BLaER1 (cell line): Measurements from ENCODE around the gene TULP3.

Experiments
- H3K27ac ChIP-seq: shearing (Covaris generic); formaldehyde crosslinking; 2 replicates; pipeline ENCODE4 v1.8.1; 2022
- H3K27me3 ChIP-seq: shearing (Covaris generic); formaldehyde crosslinking; 2 replicates; pipeline ENCODE4 v1.8.1; 2022
- H3K36me3 ChIP-seq: shearing (Covaris generic); formaldehyde crosslinking; 2 replicates; pipeline ENCODE4 v1.8.1; 2022
- H3K4me1 ChIP-seq: shearing (Covaris generic); formaldehyde crosslinking; 2 replicates; pipeline ENCODE4 v1.8.1; 2022
- H3K4me2 ChIP-seq: shearing (Covaris generic); formaldehyde crosslinking; 2 replicates; pipeline ENCODE4 v1.8.1; 2022
- H3K4me3 ChIP-seq: shearing (Covaris generic); formaldehyde crosslinking; 2 replicates; pipeline ENCODE4 v1.8.1; 2022
- H3K9ac ChIP-seq: shearing (Covaris generic); formaldehyde crosslinking; 2 replicates; pipeline ENCODE4 v1.8.1; 2022
- H3K9me3 ChIP-seq: shearing (Covaris generic); formaldehyde crosslinking; 2 replicates; pipeline ENCODE4 v1.8.1; 2022
- H4K20me1 ChIP-seq: shearing (Covaris generic); formaldehyde crosslinking; 2 replicates; pipeline ENCODE4 v1.8.1; 2022
- Cebpa-rat ChIP-seq: shearing (Covaris generic); IDR thresholded peaks from 2 replicates; pipeline ENCODE4 v1.8.1; 2022

TULP3 gene

DNA sequence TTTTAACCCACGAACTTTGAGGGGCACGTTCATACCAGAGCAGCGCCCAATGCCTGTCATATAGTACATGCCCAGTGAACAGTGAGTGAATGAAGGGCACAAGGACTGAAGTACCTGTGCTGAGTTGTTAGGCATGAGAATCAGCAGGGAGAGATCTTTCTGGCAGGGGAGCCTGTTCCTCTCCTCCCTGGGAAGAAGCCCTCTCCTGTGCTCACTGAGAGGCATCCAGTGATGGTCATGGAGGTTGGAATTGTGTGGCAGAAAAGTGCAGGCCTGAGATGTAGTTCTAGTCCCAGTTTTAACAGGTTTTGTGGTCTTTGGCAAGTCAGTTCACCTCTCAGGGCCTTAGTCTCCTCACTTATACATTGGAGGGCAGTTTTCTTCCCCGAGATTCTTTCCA, 89.1 kb downstream of the TULP3 start:
- Histone ChIP-seq H3K9ac (no peak overlapping the region), H3K36me3 (peaks cover 57% of the 10 kb centered on the region), H3K4me3 (no peak overlapping the region), H3K27me3 (no peaks in the 10 kb centered on the region), H4K20me1 (peaks cover 57% of the 10 kb centered on the region), H3K4me1 (peaks cover 15% of the 10 kb centered on the region), H3K27ac (no peak overlapping the region), H3K4me2 (no peak overlapping the region), H3K9me3 (no peaks in the 10 kb centered on the region)
- no peak for TF ChIP-seq Cebpa-rat

DNA sequence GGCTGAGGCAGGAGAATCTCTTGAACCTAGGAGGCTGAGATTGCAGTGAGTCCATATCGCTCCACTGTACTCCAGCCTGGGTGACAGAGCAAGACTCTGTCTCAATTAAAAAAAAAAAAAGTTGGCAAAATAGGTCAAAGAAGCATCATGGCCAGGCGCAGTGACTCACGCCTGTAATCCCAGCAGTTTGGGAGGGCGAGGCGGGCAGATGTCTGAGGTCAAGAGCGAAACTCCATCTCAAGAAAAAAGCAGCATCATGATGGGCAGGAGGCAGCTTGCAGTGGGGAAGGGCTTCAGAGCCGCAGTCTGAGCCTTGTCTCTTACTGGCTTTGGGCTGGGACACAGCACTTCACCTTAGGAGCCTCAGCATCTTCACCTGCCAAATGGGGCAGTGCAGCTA, 89.9 kb downstream of the TULP3 start:
- Histone ChIP-seq H3K4me2 (no peak overlapping the region), H4K20me1 (peaks cover 57% of the 10 kb centered on the region), H3K36me3 (peaks cover 59% of the 10 kb centered on the region), H3K4me3 (no peak overlapping the region), H3K9me3 (0 out of 2 replicates have a peak, but pooled peaks cover 3% of the 10 kb centered on the region), H3K9ac (no peak overlapping the region), H3K4me1 (peaks cover 15% of the 10 kb centered on the region), H3K27ac (no peak overlapping the region), H3K27me3 (no peaks in the 10 kb centered on the region)
- TF ChIP-seq Cebpa-rat = no peak

DNA sequence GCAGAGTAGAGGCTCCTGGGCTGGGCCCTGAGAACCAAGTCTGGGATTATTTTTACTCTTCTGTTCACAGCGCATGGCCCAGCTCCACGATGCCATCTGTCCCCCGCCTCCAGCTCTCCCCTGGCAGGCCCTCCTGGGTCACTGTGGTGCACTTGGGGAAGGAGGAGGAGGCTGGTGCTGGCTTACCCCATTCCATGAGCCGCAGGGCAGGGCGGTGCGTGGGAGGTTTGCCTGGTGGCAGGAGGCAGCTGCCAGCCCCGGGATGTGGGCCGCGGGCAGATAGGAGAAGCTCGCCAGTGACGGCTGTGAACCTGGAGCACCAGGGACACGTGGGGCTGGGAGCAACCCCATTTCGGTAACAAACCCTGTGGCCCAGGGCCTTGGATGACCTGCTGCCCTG, 91.7 kb downstream of the TULP3 start:
- TF ChIP-seq Cebpa-rat = no peak
- Histone ChIP-seq H3K27ac (no peak overlapping the region), H3K4me3 (no peak overlapping the region), H3K4me1 (peaks cover 15% of the 10 kb centered on the region), H4K20me1 (peaks cover 46% of the 10 kb centered on the region), H3K27me3 (no peaks in the 10 kb centered on the region), H3K36me3 (peaks cover 74% of the 10 kb centered on the region), H3K9ac (no peak overlapping the region), H3K4me2 (no peak overlapping the region), H3K9me3 (peaks cover 20% of the 10 kb centered on the region)

DNA sequence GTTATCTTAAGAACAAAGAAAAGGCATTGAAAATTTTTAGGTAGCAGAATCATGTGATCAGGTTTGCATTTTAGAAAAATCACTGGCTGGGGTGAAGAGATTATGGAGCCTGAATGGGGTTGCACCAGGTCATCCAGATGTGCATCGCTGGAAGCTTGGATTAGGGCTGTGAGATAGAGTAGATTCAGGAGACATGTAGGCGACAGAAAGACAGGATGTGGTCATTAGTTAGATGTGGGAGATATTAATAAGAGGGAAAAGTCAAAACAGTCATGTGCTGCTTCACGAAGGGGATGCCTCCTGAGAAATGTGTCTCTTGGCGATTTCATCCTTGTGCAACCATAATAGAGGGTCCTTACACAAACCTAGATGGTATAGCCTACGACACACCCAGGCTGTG, 93.6 kb downstream of the TULP3 start:
- Histone ChIP-seq H3K4me3 (no peak overlapping the region), H3K27me3 (no peaks in the 10 kb centered on the region), H3K36me3 (peaks cover 81% of the 10 kb centered on the region), H4K20me1 (peaks cover 36% of the 10 kb centered on the region), H3K9me3 (peaks cover 34% of the 10 kb centered on the region), H3K4me2 (peak overlapping the region; percentile 29), H3K4me1 (peaks cover 15% of the 10 kb centered on the region), H3K27ac (no peak overlapping the region), H3K9ac (no peak overlapping the region)
- no peak for TF ChIP-seq Cebpa-rat

DNA sequence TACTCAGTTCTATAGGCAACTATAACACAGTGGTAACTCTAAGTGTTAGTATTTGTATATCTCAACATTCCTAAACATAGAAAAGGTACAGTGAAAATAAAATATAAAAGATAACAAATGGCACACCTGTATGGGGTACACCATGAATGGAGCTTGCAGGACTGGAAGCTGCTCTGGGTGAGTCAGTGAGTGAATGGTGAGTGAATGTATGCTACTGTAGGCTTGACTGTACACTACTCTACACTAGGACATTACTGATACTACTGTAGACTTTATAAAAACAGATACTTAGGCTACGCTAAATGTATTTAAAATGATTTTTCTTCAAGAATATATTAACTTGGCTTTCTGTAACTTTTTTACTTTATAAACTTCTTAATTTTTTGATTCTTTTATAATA, 94.0 kb downstream of the TULP3 start:
- Histone ChIP-seq H4K20me1 (peaks cover 35% of the 10 kb centered on the region), H3K4me2 (peak overlapping the region; percentile 29; the same call in 1 of the 2 replicates), H3K27me3 (no peaks in the 10 kb centered on the region), H3K9me3 (peaks cover 39% of the 10 kb centered on the region), H3K27ac (no peak overlapping the region), H3K9ac (no peak overlapping the region), H3K36me3 (peaks cover 81% of the 10 kb centered on the region), H3K4me3 (no peak overlapping the region), H3K4me1 (peaks cover 15% of the 10 kb centered on the region)
- TF ChIP-seq Cebpa-rat = no peak

DNA sequence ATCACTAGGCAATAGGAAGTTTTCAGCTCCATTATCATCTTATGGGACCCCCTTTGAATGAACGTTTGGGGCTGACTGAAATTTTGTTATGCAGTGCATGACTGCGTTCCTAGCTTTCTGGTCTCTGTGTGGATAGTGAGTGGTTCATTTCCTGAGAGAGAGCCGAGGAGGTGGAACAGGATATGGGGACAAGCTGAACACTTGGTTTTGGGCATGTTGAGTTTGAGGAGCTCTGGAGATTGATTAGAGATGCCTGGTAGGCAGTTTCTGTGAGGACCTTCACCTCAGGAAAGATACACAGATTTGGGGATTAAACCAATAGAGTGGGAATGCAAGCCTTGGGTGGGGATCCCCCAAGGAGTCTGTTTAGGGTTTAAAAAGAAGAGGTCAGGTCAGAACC, 96.2 kb downstream of the TULP3 start:
- Histone ChIP-seq H4K20me1 (peaks cover 19% of the 10 kb centered on the region), H3K27ac (no peak overlapping the region), H3K9ac (no peak overlapping the region), H3K36me3 (peaks cover 65% of the 10 kb centered on the region), H3K4me2 (no peak overlapping the region), H3K4me1 (peaks cover 15% of the 10 kb centered on the region), H3K4me3 (no peak overlapping the region), H3K27me3 (no peaks in the 10 kb centered on the region), H3K9me3 (peaks cover 41% of the 10 kb centered on the region)
- no peak for TF ChIP-seq Cebpa-rat

DNA sequence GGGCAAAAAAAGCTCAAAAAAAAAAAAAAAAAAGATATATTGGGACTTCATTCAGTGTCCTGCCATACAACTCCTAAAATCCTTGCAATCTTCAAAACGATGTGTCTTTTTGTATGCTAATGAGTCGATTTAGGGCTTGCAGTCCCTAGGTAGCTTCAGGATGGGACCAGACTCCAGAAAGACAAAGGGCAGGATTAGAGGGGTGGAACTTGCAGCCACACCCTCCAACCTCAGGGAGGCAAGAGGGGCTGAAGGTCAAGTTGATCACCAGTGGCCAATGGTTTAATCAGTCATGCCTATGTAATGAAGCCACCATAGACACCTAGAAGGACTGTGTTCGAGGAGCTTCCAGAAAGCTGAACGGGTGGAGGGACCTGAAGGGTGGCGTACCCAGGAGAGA, 97.8 kb downstream of the TULP3 start:
- H3K9me3 ChIP-seq = peaks cover 41% of the 10 kb centered on the region
- H3K4me3 ChIP-seq = no peak overlapping the region
- H3K4me2 ChIP-seq = no peak overlapping the region
- peaks cover 63% of the 10 kb centered on the region for H3K36me3 ChIP-seq
- TF ChIP-seq Cebpa-rat = no peak
- H3K9ac ChIP-seq = no peak overlapping the region
- H3K27ac ChIP-seq = no peak overlapping the region
- H3K4me1 ChIP-seq = peaks cover 11% of the 10 kb centered on the region
- peaks cover 22% of the 10 kb centered on the region; the same call in 1 of the 2 replicates for H4K20me1 ChIP-seq
- no peaks in the 10 kb centered on the region for H3K27me3 ChIP-seq
